ENCODE measurements around the gene N4BP3. TPM values are rescaled to one million over a fixed set of nuclear protein-coding genes. Genes with fewer than 3 reads are reported as not detected.
A peak's percentile ranks its signal among the peaks of the same experiment; 100 is the strongest.

Gene N4BP3
- total RNA-seq, 3 donors from 2014 or later (not counting 1 experiment from before 2014, with no cell fraction given), result 5.6 to 16.9 (median 9.0) TPM

DNA sequence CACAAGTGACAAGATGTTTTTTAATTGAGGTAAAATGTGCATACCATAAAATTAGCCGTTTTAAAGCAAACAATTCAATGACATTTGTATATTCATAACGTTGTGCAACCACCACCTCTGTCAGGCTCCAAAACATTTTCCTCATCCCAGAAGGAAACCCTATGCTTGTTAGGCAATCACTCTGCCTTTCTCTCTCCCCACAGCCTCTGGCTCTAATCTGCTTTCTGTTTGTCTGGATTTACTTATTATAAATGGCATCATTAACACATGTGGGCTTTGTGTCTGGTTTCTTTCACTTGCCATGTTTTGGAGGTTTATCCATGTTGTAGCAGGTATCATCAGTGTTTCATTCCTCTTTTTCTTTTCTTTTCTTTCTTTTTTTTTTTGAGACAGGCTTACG is 1.4 kb upstream of the N4BP3 start:
- H3K9me3 ChIP-seq (ENCODE audit: control insufficient read depth, insufficient read depth, low read length), result no peaks in the 10 kb centered on the region
- ATAC-seq (no peak), DNase-seq (no peak)
- Mint-ChIP-seq H3K27ac (no peak overlapping the region), H3K27me3 (ENCODE audit: low read depth in 2 of 2) (peaks cover 8 to 28% of the 10 kb centered on the region in 2 donors), H3K4me1 (peaks cover 26 to 36% of the 10 kb centered on the region in 2 donors), H3K4me3 (no peak overlapping the region), H3K36me3 (no peaks in the 10 kb centered on the region), H3K9me3 (no peaks in the 10 kb centered on the region)
- H3K4me3 ChIP-seq (ENCODE audit: low read length), result no peak overlapping the region
- H3K4me1 ChIP-seq (ENCODE audit: control insufficient read depth, insufficient read depth, low read length), result peaks cover 48% of the 10 kb centered on the region
- TF ChIP-seq, protein P1, sequence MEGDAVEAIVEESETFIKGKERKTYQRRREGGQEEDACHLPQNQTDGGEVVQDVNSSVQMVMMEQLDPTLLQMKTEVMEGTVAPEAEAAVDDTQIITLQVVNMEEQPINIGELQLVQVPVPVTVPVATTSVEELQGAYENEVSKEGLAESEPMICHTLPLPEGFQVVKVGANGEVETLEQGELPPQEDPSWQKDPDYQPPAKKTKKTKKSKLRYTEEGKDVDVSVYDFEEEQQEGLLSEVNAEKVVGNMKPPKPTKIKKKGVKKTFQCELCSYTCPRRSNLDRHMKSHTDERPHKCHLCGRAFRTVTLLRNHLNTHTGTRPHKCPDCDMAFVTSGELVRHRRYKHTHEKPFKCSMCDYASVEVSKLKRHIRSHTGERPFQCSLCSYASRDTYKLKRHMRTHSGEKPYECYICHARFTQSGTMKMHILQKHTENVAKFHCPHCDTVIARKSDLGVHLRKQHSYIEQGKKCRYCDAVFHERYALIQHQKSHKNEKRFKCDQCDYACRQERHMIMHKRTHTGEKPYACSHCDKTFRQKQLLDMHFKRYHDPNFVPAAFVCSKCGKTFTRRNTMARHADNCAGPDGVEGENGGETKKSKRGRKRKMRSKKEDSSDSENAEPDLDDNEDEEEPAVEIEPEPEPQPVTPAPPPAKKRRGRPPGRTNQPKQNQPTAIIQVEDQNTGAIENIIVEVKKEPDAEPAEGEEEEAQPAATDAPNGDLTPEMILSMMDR (IDR thresholded peaks at IDR 0.05), result no peak
- no peaks in the 10 kb centered on the region for H3K36me3 ChIP-seq (ENCODE audit: control insufficient read depth, insufficient read depth, low read length)
- intact Hi-C loops (cut with micrococcal nuclease), result loop anchor here (10.0 kb wide), 1 partner anchor 123 kb away; the partner anchor contains the start of gene PHYKPL
- WGBS (ENCODE audit: insufficient coverage), result 80% methylated on average over 3 of the region's 3 CpGs
- peaks cover 2% of the 10 kb centered on the region for H3K27me3 ChIP-seq (ENCODE audit: control insufficient read depth, insufficient read depth, low read length)
- H3K27ac ChIP-seq (ENCODE audit: low read length), result no peak overlapping the region

DNA sequence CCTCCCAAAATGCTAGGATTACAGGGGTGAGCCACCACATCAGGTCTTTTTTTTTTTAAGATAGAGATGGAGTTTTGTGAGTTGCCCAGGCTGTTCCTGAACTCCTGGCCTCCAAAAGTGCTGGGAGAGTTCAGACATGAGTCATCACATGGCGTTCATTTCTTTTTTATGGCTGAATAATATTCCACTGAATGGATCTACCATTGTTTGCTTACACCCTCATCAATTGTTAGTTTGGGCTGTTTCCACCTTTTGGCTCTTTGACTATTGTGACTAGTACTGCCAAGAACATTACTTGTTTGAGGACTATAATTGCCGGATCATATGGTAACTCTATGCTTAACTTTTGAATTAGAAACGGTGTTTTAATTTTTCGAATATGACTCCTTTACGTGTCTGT is 787 bp upstream of the N4BP3 start:
- H3K27ac Mint-ChIP-seq, result peak overlapping the region; percentile 82 to 84
- DNase-seq (no peak), ATAC-seq (no peak)
- peaks cover 29 to 38% of the 10 kb centered on the region in 2 donors for H3K4me1 Mint-ChIP-seq
- peaks cover 8 to 28% of the 10 kb centered on the region in 2 donors for H3K27me3 Mint-ChIP-seq (ENCODE audit: low read depth in 2 of 2)
- Histone ChIP-seq H3K27ac (ENCODE audit: low read length) (no peak overlapping the region), H3K4me1 (ENCODE audit: control insufficient read depth, insufficient read depth, low read length) (peaks cover 54% of the 10 kb centered on the region), H3K4me3 (ENCODE audit: low read length) (no peak overlapping the region), H3K36me3 (ENCODE audit: control insufficient read depth, insufficient read depth, low read length) (no peaks in the 10 kb centered on the region), H3K9me3 (ENCODE audit: control insufficient read depth, insufficient read depth, low read length) (no peaks in the 10 kb centered on the region), H3K27me3 (ENCODE audit: control insufficient read depth, insufficient read depth, low read length) (peaks cover 2% of the 10 kb centered on the region)
- intact Hi-C loops (cut with micrococcal nuclease), result loop anchor here (10.0 kb wide), 1 partner anchor 122 kb away; the partner anchor contains the start of gene PHYKPL
- 73% methylated on average over 5 of the region's 5 CpGs for WGBS (ENCODE audit: insufficient coverage)
- no peaks in the 10 kb centered on the region for H3K36me3 Mint-ChIP-seq
- TF ChIP-seq, protein P1 (IDR thresholded peaks at IDR 0.05), result no peak
- H3K4me3 Mint-ChIP-seq, result peak overlapping the region; percentile 83
- no peaks in the 10 kb centered on the region for H3K9me3 Mint-ChIP-seq

DNA sequence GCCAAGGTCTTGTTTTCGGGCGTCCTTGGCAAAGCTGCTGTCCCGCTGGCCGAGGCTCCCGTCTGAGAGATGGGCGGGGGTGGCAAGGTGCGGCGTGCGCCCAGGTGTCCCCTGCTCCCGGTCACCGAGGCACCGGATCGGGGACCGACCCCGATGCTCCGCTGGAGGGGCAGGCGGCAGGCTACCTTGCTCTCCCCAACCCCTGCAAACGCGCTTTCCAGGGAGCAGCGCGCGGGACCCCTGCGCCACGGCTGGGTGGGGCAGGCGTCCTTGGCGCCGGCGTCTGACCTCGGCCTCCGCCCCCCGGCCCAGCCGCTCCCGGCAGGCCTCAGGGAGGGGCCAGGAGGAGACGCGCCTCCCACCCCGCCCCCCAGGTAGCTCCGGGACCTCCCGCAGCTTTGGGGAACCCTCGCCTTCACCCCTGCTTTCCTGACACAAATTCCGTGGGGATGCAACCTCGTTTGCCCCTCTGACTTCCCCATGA is 551 bp downstream of the N4BP3 start:
- peak overlapping the region; percentile 60 for H3K27ac ChIP-seq (ENCODE audit: low read length)

More for the DNA sequence above, 551 bp downstream of the N4BP3 start:
- H3K9me3 ChIP-seq (ENCODE audit: control insufficient read depth, insufficient read depth, low read length), result no peaks in the 10 kb centered on the region
- no peaks in the 10 kb centered on the region for H3K36me3 ChIP-seq (ENCODE audit: control insufficient read depth, insufficient read depth, low read length)
- intact Hi-C loops (cut with micrococcal nuclease), result loop anchor here (2.0 to 10.0 kb wide), 2 partner anchors 39 to 121 kb away; partner anchors contain the start of genes NHP2 and PHYKPL
- peak overlapping the region; percentile 41 for H3K4me3 ChIP-seq (ENCODE audit: low read length)
- H3K27ac Mint-ChIP-seq, result peak overlapping the region; percentile 90 to 94
- ATAC-seq (no peak), DNase-seq (no peak)
- peaks cover 2% of the 10 kb centered on the region for H3K27me3 ChIP-seq (ENCODE audit: control insufficient read depth, insufficient read depth, low read length)
- H3K4me1 Mint-ChIP-seq, result peaks cover 29 to 38% of the 10 kb centered on the region in 2 donors
- TF ChIP-seq, protein P1 (IDR thresholded peaks at IDR 0.05), result no peak
- no peaks in the 10 kb centered on the region for H3K36me3 Mint-ChIP-seq
- WGBS (ENCODE audit: insufficient coverage), result under 1% methylated on average over 41 of the region's 41 CpGs
- H3K27me3 Mint-ChIP-seq (ENCODE audit: low read depth in 2 of 2), result peaks cover 8 to 22% of the 10 kb centered on the region in 2 donors
- H3K9me3 Mint-ChIP-seq, result no peaks in the 10 kb centered on the region
- H3K4me3 Mint-ChIP-seq, result peak overlapping the region; percentile 91
- peaks cover 63% of the 10 kb centered on the region for H3K4me1 ChIP-seq (ENCODE audit: control insufficient read depth, insufficient read depth, low read length)
